ENCODE data around the gene MYH9. TPM values are rescaled to one million over a fixed set of nuclear protein-coding genes. Genes with fewer than 3 reads are reported as not detected.

The MYH9 gene
- total RNA-seq, 1 experiment from 2014 or later = 258 TPM

DNA sequence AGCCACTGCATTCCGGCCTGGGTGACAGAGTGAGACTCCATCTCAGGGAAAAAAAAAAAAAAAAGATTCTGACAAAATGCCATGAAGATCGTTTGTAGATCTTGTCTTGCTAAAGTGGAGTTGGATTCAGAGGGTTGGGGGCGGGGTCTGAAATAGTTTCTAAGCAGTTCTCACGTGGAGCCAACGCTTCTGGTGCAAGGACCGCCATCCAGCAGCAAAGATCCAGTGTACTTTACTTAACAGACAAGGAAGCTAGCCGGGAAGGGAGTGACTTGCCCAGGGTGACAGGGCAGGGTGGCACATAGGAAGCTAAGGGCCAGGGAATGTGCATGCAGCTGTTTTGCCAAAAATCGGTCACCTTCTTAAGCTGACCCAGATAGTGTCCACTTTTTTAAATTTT lies 107.4 kb downstream of the MYH9 start (continued):
- TF ChIP-seq EZH2phosphoT487 (IDR thresholded peaks at IDR 0.05; ENCODE audit: borderline replicate concordance) = no peak
- TF ChIP-seq JUND (IDR thresholded peaks at IDR 0.05) = no peak
- no peak for TF ChIP-seq RAD21 (IDR thresholded peaks at IDR 0.05; ENCODE audit: low read depth)
- no peak for TF ChIP-seq ZFX (IDR thresholded peaks at IDR 0.05)
- TF ChIP-seq EZH2 (IDR thresholded peaks at IDR 0.05) = no peak
- TF ChIP-seq SIN3A (IDR thresholded peaks at IDR 0.05; ENCODE audit: low read depth) = no peak
- TF ChIP-seq POLR2A (IDR thresholded peaks at IDR 0.05; ENCODE audit: borderline replicate concordance, extremely low read depth, insufficient read depth, insufficient read length) = no peak

GRCh38 chr22:36279219-36279666 lies 108.5 kb downstream of the MYH9 start:
- RAD21 ChIA-PET (ENCODE audit: low non-redundant PET in 1 of 2, low total read pairs in 2 of 2, uncharacterized antibody in 2 of 2, unreplicated experiment in 2 of 2) = no interaction called here
- no TSS peak for BruUV-seq (replicated peaks)
- DNase-seq (ENCODE audit: low read depth, low spot score) (no peak), ATAC-seq (no peak)
- H4K20me1 ChIP-seq (ENCODE audit: insufficient read depth) = no peaks in the 10 kb centered on the region
- peaks cover 0 to 8% of the 10 kb centered on the region in 2 experiments; a peak in 2 of 4 replicates for H3K4me1 ChIP-seq (ENCODE audit: control insufficient read depth in 1 of 2, insufficient read depth in 2 of 2, low read length in 2 of 2)
- POLR2A ChIA-PET = no interaction called here
- no peak overlapping the region for H3K27ac ChIP-seq (ENCODE audit: low read depth, low read length)
- TF ChIP-seq JUND (IDR thresholded peaks at IDR 0.05) = no peak
- no peak for TF ChIP-seq RAD21 (IDR thresholded peaks at IDR 0.05; ENCODE audit: low read depth)
- intact Hi-C loops (cut with micrococcal nuclease) = loop anchor here (5.0 kb wide), 2 partner anchors 82 to 132 kb away; no protein-coding TSS in a partner anchor
- CTCF ChIA-PET = interaction anchor here (1.0 to 1.7 kb wide), 2 partner anchors 9 to 40 kb away, joined by 4 to 7 read pairs; partner anchors contain the start of gene APOL2
- peaks cover 12 to 21% of the 10 kb centered on the region in 2 experiments; a peak in 3 of 4 replicates for H3K36me3 ChIP-seq (ENCODE audit: control insufficient read depth in 1 of 2, insufficient read depth in 2 of 2, low read length in 2 of 2)
- H3K4me3 ChIP-seq (replicated peaks in 1 of 2; ENCODE audit: low read depth in 1 of 2, low read length in 2 of 2) = no peak overlapping the region
- H3K9me2 ChIP-seq (ENCODE audit: insufficient read depth) = no peaks in the 10 kb centered on the region
- no peaks in the 10 kb centered on the region for H3K27me3 ChIP-seq (ENCODE audit: insufficient read depth, low read length)
- H2AFZ ChIP-seq (ENCODE audit: low read depth, low read length, poor library complexity, severe bottlenecking) = no peak overlapping the region
- H3K79me2 ChIP-seq (ENCODE audit: insufficient read depth, low read length) = no peaks in the 10 kb centered on the region
- no peak overlapping the region for H3K9ac ChIP-seq (ENCODE audit: low read length)
- no peak overlapping the region for H3K4me2 ChIP-seq (ENCODE audit: low read length)
- H3K9me3 ChIP-seq (ENCODE audit: control insufficient read depth in 1 of 2, insufficient read depth in 1 of 2, low read depth in 1 of 2, low read length in 2 of 2) = no peaks in the 10 kb centered on the region

GRCh38 chr22:36277482-36278291 lies 110.1 kb downstream of the MYH9 start:
- POLR2A ChIA-PET = no interaction called here
- Histone ChIP-seq H3K4me3 (replicated peaks in 1 of 2; ENCODE audit: low read depth in 1 of 2, low read length in 2 of 2) (no peak overlapping the region), H3K27me3 (ENCODE audit: insufficient read depth, low read length) (no peaks in the 10 kb centered on the region; the same call in 1 of the 2 replicates), H3K79me2 (ENCODE audit: insufficient read depth, low read length) (no peaks in the 10 kb centered on the region), H3K9me3 (ENCODE audit: control insufficient read depth in 1 of 2, insufficient read depth in 1 of 2, low read depth in 1 of 2, low read length in 2 of 2) (no peaks in the 10 kb centered on the region), H3K36me3 (ENCODE audit: control insufficient read depth in 1 of 2, insufficient read depth in 2 of 2, low read length in 2 of 2) (peaks cover 10 to 11% of the 10 kb centered on the region in 2 experiments; a peak in 3 of 4 replicates), H3K4me2 (ENCODE audit: low read length) (no peak overlapping the region), H2AFZ (ENCODE audit: low read depth, low read length, poor library complexity, severe bottlenecking) (no peak overlapping the region), H4K20me1 (ENCODE audit: insufficient read depth) (no peaks in the 10 kb centered on the region), H3K9ac (ENCODE audit: low read length) (no peak overlapping the region), H3K27ac (ENCODE audit: low read depth, low read length) (no peak overlapping the region), H3K9me2 (ENCODE audit: insufficient read depth) (no peaks in the 10 kb centered on the region), H3K4me1 (ENCODE audit: control insufficient read depth in 1 of 2, insufficient read depth in 2 of 2, low read length in 2 of 2) (peaks cover 0 to 8% of the 10 kb centered on the region in 2 experiments; a peak in 2 of 4 replicates)
- CTCF ChIA-PET = interaction anchor here (0.8 to 2.2 kb wide), 7 partner anchors 8 to 133 kb away, joined by 3 to 9 read pairs (median 6); partner anchors contain the start of gene APOL2
- ATAC-seq (peak; percentile 93), DNase-seq (ENCODE audit: low read depth, low spot score) (peak; percentile 40)
- no TSS peak for BruUV-seq (replicated peaks)
- no peak for TF ChIP-seq FOSL1 (IDR thresholded peaks at IDR 0.05; ENCODE audit: low read depth)
- peak; percentile 47 to 81 (median 69); a peak in 5 of 6 replicates for TF ChIP-seq CTCF (IDR thresholded peaks at IDR 0.05 in 2 of 3, conservative IDR thresholded peaks at IDR 0.05 in 1 of 3; ENCODE audit: borderline replicate concordance in 1 of 3, insufficient read depth in 1 of 3, low read depth in 2 of 3, low read length in 2 of 3)
- TF ChIP-seq ZNF274 (IDR thresholded peaks at IDR 0.05; ENCODE audit: low read depth, low read length) = no peak
- TF ChIP-seq RAD21 (IDR thresholded peaks at IDR 0.05; ENCODE audit: low read depth) = peak; percentile 48
- RAD21 ChIA-PET (ENCODE audit: low non-redundant PET in 1 of 2, low total read pairs in 2 of 2, uncharacterized antibody in 2 of 2, unreplicated experiment in 2 of 2) = no interaction called here
- intact Hi-C loops (cut with micrococcal nuclease) = loop anchor here (5.0 kb wide), 2 partner anchors 80 to 130 kb away; no protein-coding TSS in a partner anchor

All from HCT116 (cell line).